GM18867 (cell line): Measurements from ENCODE around the gene KRT3.

Source experiments
- ATAC-seq: cut with Tn5 transposase; IDR thresholded peaks from one replicate; pipeline ENCODE4 v1.9.1; 2021; ENCODE audit warnings: mild to moderate bottlenecking, moderate library complexity; ENCODE audit not compliant: unreplicated experiment

KRT3 gene

GRCh38 chr12:52827499-52828090, 31.7 kb upstream of the KRT3 start:
- ATAC-seq: no peak

DNA sequence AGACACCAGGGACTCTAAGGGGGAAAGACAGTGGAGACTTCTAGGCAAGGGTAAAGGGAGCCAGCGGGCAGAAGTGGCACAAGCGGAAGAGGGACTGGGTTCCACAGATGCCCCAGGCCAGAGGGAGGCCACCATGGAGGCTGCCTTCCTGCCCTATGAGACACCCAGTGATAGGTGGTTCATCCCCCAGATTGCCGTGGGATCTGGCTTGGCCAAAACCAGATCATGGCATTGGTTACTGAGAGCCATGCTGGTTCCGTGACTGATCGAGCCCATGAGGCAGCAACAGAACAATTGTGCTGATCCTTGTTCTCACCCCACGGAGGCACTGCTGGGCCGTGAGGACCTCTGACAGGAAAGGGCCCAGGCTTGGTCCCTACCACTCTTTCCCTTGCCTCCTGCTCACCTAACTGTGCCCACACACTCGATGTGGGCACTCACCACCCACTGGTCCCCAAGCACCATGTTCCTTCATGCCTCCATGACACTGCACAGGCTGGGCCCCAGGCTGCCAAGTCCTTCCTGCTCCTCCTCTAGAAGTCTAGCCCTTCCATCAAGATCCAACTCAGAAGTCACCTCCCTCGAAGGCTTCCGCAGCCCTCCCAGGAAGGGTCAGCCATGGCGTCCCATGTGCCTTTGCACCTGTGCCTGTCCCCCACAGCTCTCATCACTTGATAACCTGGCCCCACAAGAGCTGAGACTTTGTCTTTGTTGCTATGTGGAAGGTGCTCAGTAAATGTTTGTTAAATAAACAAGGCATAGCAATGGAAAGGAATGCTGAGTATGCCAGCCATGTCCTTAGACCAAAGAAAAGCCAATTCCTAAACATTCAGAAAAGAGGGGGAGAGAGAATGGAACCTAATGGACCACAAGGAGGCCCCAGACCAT, 30.9 kb upstream of the KRT3 start:
- no peak for ATAC-seq

DNA sequence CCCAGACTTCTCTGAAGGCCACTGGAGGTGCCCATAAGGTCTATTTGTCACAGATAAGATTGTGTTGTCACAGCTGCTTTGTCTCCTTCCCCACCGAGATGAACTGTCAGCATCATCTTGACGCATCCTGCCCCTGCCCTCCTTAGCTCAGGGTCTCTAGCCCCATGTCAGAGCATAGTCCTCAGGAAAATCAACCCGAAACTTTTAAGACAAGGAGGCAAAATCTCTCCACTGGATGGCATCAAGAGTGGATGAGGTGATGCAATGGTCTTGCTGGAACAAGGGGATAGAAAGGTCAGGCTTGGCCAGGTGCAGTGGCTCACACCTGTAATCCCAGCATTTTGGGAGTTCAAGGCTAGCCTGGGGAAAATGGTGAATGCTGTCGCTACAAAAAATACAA, 30.0 kb upstream of the KRT3 start:
- no peak for ATAC-seq

GRCh38 chr12:52824741-52825410, 29.0 kb upstream of the KRT3 start:
- ATAC-seq: no peak

DNA sequence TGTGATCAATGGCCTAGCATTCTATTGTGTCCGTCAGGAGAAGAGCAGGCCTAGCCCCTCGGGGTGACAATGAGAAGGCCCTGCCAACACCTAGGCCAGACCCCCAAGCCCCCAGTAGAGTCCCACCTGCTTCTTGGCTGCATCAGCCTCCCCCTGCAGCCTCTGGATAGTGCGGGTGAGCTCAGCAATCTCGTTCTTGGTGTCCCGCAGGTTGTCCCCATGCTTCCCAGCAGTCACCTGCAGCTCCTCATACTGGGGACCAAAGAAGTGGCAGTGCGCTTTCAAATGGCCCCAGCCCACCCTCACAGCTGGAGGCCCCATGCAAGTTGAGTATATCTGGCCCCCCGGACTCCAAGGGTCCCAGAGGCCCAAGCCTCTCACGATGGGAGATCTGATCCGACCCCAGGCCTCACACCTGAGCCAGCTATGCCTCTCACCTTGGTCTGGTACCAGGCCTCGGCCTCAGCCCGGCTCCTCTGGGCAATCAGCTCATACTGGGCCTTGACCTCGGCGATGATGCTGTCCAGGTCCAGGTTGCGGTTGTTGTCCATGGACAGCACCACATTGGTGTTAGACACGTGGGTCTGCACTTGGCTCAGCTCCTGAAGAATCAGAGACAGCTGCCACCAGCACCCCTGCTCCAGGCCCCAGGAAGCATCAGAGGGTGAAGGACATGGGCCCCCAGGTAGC, 28.0 kb upstream of the KRT3 start:
- no peak for ATAC-seq

GRCh38 chr12:52822771-52823510, 27.0 kb upstream of the KRT3 start:
- no peak for ATAC-seq

- no peak for ATAC-seq
Observed at GRCh38 chr12:52821826-52822660, 26.1 kb upstream of the KRT3 start.

DNA sequence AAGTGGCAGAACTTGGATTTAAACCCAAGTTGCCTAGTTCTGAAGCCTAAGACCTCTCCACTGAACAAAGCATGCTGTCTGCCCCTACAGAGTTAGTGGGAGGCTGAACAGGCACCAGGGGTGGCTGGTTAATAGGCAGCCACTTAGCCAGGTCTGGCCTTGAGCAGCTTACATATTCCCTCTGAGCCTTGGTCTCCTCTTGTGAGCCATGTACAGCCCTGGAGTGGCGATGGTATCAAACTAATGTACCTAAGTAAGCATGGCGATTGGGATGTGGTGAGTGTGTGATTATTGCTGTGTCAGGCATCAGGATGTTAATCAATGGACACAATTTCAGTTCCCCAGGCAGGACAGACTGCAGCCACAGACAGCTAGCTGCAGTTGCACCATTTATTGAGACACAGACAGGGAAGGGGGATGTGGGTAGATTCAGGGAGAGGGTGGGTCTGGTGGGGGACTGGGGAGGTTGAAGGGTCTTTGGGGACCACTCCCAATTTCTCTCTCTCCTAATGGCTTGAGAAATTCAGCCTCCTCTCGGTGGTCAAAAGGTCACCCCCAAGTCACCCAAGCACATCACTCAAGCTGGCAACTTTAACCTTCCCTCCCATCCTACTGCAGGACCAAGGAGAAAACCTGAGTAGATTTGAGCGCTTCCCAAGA, 25.3 kb upstream of the KRT3 start:
- ATAC-seq: no peak

DNA sequence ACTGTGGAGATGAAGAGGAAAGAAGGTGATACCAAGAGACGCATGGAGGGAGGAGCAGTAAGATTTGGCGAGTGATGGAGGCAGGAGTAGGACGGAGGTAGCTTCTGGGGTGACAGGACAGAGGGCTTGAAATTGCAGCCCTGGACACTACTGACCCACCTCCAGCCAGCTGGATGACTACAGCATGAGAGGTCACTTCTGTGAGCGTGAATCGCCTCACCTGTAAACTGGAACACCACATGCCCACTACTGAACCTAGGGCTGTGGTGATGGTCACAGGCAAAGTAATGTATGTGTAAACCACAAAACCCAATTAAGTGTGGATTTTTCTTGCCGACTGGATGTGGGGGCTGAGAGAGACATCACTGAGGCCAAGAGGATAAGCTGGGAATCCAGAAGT, 24.6 kb upstream of the KRT3 start:
- no peak for ATAC-seq

DNA sequence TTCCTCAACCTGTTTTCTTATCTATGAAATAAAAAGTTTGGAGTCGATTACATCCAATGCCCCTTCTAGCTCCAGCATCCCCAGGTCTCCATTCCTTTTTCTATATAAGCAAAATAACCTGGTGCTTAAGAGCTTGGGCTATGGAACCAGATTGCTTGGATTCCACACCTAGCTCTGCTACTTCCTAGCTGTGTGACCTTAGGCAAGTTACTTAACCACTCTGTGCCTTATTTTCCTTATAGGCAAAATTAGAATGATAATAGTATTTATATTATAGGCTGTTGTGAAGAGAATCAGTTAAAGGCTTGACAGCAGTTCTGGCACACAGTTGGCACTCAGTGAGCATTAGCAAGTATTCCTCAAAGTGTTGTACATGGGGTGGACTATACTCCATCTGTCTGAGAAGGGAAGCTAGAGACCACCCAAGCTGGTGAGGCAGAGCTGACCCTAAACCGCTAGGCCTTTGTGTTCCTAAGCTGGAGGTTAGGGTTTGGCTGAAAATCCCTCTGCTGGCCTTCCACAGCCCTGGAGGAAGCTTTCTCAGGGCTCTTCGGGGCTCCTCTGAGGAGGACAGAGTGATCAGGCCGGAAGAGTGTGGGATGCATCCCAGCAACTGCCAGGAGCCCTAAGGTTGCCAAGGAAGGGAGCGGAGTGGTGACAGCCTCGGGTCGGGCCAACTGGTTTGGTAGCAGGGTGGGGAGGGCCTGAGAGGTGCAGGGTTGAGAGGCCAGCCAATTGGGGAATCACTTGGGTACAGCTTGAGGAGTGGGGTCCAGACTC, 24.0 kb upstream of the KRT3 start:
- no peak for ATAC-seq

DNA sequence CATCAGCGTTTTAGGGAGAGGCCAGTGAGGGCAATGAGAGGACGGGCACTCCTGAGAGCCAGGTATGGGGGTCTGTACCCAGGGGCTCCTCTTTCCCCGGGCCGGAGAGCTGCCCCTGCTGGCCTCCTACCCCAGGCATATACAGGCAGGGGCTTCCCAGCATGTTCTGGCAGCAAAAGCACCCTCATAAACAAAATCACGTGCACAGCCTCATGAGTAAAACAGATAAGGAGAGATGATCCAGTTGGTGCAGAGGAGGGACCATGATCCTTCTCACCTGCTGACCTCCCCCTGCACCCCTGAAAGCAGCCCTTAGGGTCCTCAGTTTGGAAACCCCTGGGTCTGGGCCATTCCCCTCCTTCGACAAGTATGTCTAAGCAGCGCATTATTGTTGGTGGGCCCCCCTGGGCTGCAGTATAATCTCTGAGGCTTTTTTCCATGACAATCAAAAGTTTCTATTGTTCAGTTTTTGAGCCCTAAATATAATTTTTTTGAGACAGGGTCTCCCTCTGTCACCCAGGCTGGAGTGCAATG, 23.0 kb upstream of the KRT3 start:
- no peak for ATAC-seq

- no peak for ATAC-seq
Observed at GRCh38 chr12:52818388-52818787, 22.5 kb upstream of the KRT3 start.

- no peak for ATAC-seq
Observed at GRCh38 chr12:52817699-52818238, 21.9 kb upstream of the KRT3 start.

- ATAC-seq: no peak
Observed at GRCh38 chr12:52817003-52817698, 21.2 kb upstream of the KRT3 start.

DNA sequence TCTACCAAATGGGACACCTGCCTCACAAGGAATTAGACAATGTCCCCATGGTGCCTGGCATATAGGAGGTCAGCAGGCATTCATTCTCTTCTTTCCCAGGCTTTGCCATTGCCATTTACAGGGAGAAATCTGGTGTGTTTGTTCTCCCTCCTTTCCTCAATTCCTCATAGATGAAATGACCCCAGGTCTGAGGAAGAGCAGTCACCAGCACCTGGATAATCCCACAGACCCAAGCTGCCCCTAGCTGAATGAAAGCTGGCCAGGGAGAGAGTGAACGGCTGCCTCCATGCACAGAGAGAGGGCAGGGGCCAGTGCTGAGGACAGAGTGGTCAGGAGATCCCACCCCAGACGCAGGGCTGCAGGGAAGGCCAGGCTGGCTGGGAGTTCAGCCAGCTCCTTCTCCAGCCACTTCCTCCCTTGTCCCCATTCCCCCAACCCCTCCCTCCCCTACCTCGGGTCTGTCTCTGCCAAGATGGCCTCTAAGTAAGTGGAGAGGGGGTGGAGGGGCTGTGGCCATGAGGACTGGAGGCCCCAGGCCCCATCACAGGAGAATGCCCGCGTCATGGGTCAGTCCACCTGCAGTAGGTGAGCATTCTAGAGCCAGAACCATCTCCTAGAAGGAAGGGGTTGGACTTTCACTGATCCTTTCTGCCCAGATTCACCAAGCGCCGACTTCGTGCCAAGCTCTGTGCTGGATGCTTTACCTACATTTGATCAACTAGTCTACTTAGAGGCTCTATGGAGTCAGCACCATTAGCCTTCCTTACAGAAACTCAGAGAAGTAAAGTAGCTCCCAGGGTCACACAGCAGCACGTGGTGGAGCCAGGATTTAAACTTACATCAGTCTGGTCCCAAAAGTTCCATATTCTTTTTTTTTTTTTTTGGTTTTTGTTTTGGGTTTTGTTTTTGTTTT, 20.0 kb upstream of the KRT3 start:
- ATAC-seq: no peak

DNA sequence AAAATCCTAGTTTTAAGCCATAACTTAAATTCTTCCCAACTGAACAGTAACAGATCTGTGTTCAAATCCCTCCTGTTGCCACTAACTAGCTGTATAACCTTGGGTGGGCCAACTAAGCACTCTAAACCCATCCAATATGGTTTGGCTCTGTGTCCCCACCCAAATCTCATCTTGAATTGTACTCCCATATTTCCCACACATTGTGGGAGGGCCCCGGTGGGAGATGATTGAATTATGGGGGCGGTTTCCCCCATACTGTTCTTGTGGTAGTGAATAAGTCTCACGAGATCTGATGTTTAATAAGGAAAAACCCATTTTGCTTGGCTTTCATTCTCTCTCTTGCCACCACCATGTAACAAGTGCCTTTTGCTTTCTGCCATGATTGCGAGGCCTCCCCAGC, 19.2 kb upstream of the KRT3 start:
- ATAC-seq: no peak
